GM21619 (cell line): ENCODE results near the gene ADAM10.
A peak's percentile ranks its signal among the peaks of the same experiment; 100 is the strongest.

Experiments used
- ATAC-seq: cut with Tn5 transposase; IDR thresholded peaks from one replicate; pipeline ENCODE4 v1.9.1; 2021; ENCODE audit not compliant: unreplicated experiment

The ADAM10 gene

DNA sequence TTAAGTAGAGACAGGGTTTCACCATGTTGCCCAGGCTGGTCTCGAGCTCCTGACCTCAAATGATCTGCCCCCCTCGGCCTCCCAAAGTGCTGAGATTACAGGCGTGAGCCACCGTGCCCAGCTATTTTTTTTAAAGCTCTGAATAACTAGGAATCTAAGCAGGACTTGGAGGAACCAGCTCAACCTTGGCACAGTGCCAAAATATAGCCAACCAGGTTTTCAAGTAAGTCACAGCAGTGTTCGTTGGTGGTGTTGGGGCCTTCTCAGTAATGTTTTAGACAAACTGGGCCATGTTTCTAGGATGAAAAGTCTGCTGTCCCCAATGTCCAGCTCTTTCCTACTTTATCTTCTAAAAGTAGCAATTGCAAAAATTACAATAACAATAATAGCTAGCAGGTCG is 6.4 kb upstream of the ADAM10 start:
- no peak for ATAC-seq

DNA sequence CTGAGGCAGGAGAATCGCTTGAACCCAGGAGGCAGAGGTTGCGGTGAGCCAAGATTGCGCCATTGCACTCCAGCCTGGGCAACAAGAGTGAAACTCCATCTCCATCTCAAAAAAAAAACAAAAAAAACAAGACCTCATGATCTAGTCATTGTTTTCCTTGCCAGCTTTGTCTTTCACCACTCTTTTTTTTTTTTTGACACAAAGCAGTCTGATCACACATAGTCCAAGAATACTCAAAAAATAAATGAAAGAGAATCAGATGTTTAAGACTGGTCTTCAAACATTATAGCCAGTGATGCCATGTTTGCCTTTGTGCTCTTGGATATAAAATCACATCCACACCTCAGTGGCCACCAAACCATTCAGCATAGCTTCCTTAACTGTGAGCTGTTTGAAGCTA is 5.8 kb upstream of the ADAM10 start:
- no peak for ATAC-seq

- ATAC-seq: no peak
Measured at GRCh38 chr15:58752716-58753115, 3.2 kb upstream of the ADAM10 start.

- peak; percentile 32 for ATAC-seq
Measured at GRCh38 chr15:58748852-58749531, 515 bp downstream of the ADAM10 start.

GRCh38 chr15:58748040-58748851 is 1.3 kb downstream of the ADAM10 start:
- ATAC-seq: no peak

DNA sequence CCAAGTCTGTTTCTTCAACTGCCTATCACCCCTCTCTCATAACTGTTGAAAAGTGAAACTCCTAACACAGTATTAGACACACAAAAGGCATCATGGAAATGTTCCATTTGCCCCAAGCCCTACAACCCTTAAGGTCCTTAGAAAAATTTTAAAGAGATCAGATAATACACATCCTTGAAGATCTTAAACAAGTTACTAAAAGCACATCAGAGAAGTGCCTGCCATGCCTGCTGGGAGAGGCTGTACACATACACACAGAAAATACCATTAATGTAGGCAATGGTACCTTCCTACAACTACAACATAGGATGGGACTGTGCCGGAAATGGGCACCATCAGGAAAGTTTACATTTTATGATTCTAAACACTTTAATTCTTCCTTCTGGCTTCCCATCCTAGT is 3.3 kb downstream of the ADAM10 start:
- ATAC-seq: no peak

GRCh38 chr15:58742819-58743502 is 6.5 kb downstream of the ADAM10 start:
- no peak for ATAC-seq

DNA sequence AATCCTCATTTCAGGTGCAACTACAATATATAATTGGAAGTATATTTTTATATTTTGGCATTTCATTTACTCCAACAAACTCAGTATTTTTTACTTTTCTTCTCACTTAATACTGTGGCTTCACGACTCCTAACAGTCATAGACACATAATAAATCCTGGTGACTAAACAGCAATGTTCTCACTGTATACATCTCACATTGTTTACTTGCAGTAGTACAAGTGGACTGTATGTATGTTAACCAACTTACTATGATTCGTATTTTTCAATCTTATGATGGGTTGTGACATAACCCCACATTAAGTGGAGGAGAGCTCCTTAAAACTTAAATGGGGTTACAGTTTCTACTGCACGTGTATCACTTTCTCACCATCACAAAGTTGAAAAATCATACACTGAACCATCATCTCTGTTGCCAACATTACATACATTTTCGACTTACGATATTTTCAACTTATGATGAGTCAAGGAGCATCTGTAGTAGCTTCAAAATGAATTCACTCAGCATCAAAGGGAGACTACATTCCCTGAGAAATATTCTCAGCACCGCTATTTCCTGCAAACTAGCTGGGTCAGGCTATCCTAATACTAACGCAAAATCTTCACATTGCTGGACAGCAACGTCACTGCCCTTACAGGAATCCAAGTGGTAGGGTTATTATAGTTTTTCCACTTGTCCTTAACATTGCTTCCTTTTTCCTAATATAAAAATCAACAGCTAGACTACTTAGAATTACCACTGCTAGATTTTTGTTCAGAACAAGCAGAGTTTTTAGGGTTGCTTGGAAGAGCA is 7.3 kb downstream of the ADAM10 start:
- ATAC-seq: no peak

- no peak for ATAC-seq
Measured at GRCh38 chr15:58741032-58741431, 8.5 kb downstream of the ADAM10 start.

GRCh38 chr15:58740436-58740835 is 9.1 kb downstream of the ADAM10 start:
- no peak for ATAC-seq

DNA sequence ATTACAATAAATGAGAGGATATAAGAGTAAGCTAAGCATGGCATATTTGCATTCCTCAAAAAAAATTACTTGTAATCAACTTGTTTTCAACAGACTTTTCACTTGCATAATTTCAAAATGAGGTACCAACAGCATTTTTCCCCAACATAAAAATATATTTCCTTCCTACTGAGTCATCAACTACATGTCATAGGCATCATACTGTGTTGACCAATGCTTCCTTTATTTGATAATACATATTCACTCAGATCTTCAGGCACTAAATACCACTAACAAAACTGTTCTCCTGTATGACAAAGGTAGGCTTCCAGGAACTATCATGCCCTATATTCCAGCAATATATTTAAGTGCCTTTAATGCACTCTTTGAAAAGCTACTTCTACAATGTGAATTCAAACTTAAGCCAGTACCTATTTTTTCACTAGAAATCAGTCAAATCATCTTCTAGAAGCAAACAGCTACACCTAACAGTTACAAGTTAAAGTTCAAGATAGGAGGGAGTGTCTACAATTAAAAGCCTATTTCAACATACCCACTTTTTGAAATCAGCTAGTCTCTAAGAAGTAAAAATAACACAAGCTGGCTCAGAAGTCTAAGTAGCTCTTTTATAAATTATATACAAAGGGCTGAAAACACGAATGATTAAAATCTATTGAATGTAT is 11.3 kb downstream of the ADAM10 start:
- no peak for ATAC-seq

DNA sequence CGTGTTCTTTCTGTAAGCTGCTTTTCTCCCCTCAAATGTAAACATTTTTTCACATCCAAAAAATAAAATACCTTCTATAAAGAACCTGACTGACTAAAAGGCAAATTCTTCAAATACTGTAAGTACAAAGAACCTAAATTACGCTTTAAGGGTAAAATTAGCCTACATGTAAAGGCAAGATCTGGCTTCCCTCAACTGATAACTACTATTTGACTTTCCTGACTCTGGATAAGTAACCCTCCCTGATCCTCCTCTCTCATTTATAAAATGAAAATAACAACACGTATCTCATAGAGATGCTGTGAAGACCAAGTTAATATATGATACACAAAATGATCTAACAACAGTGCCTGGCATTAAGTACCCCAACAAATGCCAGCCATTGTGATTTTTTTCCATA is 12.2 kb downstream of the ADAM10 start:
- ATAC-seq: no peak

GRCh38 chr15:58736018-58736643 is 13.4 kb downstream of the ADAM10 start:
- ATAC-seq: no peak

DNA sequence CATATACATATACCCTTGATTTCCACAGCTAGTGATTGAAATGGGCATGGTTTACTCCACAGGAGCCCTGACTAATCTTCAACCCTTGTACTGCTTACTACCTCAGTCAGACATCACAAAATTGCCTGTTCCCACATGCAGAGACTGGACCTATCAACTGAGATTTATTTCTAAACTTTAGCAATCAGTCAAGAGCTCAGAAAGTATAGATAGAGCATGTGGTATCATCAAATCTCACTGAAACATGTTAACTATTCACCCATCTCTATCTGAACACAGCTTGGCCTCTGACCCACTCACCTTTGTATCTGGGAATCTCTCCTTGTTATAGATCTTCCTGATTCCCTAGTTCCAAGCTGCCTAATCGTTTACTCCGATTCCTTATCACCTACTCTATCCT is 14.6 kb downstream of the ADAM10 start:
- ATAC-seq: no peak

DNA sequence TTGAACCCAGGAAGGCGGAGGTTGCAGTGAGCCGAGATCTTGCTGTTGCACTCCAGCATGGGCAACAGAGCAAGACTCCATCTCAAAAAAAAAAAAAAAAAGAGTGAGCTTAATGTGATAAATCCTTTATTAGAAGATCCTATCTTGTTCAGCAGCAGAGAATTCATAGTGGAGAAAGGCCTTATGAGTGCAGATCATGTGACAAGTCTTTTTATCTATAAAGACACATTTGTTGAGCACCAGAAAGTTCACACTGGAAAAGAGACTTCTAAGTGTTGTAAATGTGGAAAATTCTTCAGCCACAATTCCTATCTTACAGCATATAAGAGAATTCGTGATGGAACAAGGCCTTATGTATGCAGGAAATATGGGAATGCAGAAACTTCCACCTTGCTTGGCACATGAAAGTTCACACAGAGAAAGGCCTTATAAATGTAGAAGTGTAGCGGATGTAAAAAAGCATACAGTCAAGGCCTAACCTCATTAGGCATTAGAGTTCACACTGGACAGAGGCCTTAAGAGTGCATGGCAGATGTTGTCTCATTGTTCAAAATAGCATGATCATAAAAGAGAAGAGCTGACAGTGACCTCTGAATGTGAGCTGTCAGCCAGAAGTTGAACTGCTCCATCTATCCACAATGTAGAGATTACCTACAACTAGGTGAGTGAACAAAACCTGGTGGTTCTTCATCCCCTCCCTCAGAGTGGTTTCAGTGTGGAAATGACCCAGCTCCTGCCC is 16.7 kb downstream of the ADAM10 start:
- ATAC-seq: no peak

GRCh38 chr15:58731756-58732535 is 17.6 kb downstream of the ADAM10 start:
- no peak for ATAC-seq

- ATAC-seq: no peak
Measured at GRCh38 chr15:58726867-58727266, 22.6 kb downstream of the ADAM10 start.

GRCh38 chr15:58724466-58724865 is 25.0 kb downstream of the ADAM10 start:
- peak; percentile 84 for ATAC-seq

GRCh38 chr15:58717357-58717756 is 32.1 kb downstream of the ADAM10 start:
- no peak for ATAC-seq
